Loucy (cell line): ENCODE results near the gene PTPRK.

Experiments used
- H2AFZ ChIP-seq: fragments of 200-600 bp; sonication (generic); 2 replicates; pipeline ENCODE4 v1.6.0; 2016; ENCODE audit warnings: antibody characterized with exemption, mild to moderate bottlenecking, low read length, moderate library complexity
- H3F3A ChIP-seq: fragments of 200-600 bp; 2 replicates; pipeline ENCODE4 v1.6.0; 2016; ENCODE audit warnings: antibody characterized with exemption, low read depth, mild to moderate bottlenecking
- H3K27me3 ChIP-seq: fragments of 200-600 bp; sonication (generic); 2 replicates; pipeline ENCODE4 v1.6.1; 2014; ENCODE audit warnings: low read length, mild to moderate bottlenecking; ENCODE audit not compliant: insufficient read depth, poor library complexity, severe bottlenecking
- H3K36me3 ChIP-seq: fragments of 200-600 bp; sonication (generic); 2 replicates; pipeline ENCODE4 v1.6.1; 2016; ENCODE audit warnings: low read length; ENCODE audit not compliant: insufficient read depth
- H3K4me1 ChIP-seq: fragments of 200-600 bp; sonication (generic); 2 replicates; pipeline ENCODE4 v1.5.1; 2014; ENCODE audit warnings: low read length, mild to moderate bottlenecking; ENCODE audit not compliant: insufficient read depth, poor library complexity, severe bottlenecking
- H3K4me2 ChIP-seq: fragments of 200-600 bp; sonication (generic); 2 replicates; pipeline ENCODE4 v1.6.0; 2014; ENCODE audit warnings: antibody characterized with exemption, low read length, low read depth, mild to moderate bottlenecking; ENCODE audit not compliant: poor library complexity, severe bottlenecking
- H3K4me3 ChIP-seq: fragments of 200-600 bp; sonication (generic); 2 replicates; pipeline ENCODE4 v1.5.1; 2014; ENCODE audit warnings: low read length, mild to moderate bottlenecking, mixed read lengths; ENCODE audit not compliant: poor library complexity, severe bottlenecking
- H3K79me2 ChIP-seq: fragments of 200-600 bp; sonication (generic); 2 replicates; pipeline ENCODE4 v1.6.1; 2014; ENCODE audit warnings: low read length; ENCODE audit not compliant: insufficient read depth
- H3K9ac ChIP-seq: fragments of 200-600 bp; sonication (generic); 2 replicates; pipeline ENCODE4 v1.6.0; 2014; ENCODE audit warnings: mild to moderate bottlenecking, low read depth, low read length, moderate library complexity; ENCODE audit not compliant: poor library complexity, severe bottlenecking
- H3K9me2 ChIP-seq: fragments of 200-600 bp; sonication (generic); replicated peaks from 2 replicates; pipeline ENCODE4 v1.6.1; 2016; ENCODE audit warnings: low read depth, low read length, mixed read lengths
- H3K9me3 ChIP-seq: fragments of 200-600 bp; sonication (generic); 2 replicates; pipeline ENCODE4 v1.6.1; 2014; ENCODE audit warnings: mild to moderate bottlenecking, antibody characterized with exemption, low read length, low read depth; ENCODE audit not compliant: insufficient read depth
- H4K20me1 ChIP-seq: fragments of 200-600 bp; sonication (generic); 2 replicates; pipeline ENCODE4 v1.6.0; 2014; ENCODE audit warnings: antibody characterized with exemption, low read length, mild to moderate bottlenecking; ENCODE audit not compliant: insufficient read depth, poor library complexity, severe bottlenecking
- EZH2phosphoT487 ChIP-seq: fragments of 200-600 bp; IDR thresholded peaks from 2 replicates; pipeline ENCODE4 v1.6.1; 2018; ENCODE audit warnings: antibody characterized with exemption, mild to moderate bottlenecking, moderate library complexity, borderline replicate concordance
- TF ChIP-seq, protein P1 (sequence below): fragments of 200-600 bp; sonication (generic); conservative IDR thresholded peaks from 2 replicates; pipeline ENCODE4 v1.5.1; 2014; ENCODE audit warnings: mild to moderate bottlenecking, antibody characterized with exemption, low read length

PTPRK gene

DNA sequence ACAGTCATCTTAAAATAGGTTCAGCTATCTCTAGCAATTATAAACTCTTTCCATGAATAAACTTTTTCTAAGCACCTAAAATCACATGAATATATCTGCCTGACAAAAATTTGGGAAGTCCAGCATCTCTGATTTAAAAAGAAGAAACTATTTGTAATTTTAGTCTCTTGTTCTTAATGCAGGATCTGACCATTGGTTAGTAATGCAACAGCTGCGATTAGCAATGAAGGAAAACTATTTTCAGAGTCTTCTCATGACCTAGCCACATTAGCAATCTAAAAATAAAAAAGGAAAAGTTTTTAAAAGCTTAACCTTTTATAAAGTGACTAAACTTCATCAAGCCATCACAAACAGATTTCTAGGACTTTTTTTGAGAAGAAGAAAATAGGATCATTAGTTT lies 97.5 kb downstream of the PTPRK start:
- no peaks in the 10 kb centered on the region for H3K9me3 ChIP-seq
- no peak overlapping the region for H3K4me3 ChIP-seq
- H3K4me1 ChIP-seq = no peaks in the 10 kb centered on the region
- H3F3A ChIP-seq = no peaks in the 10 kb centered on the region
- no peak overlapping the region for H3K9ac ChIP-seq
- H3K79me2 ChIP-seq = no peaks in the 10 kb centered on the region
- H3K36me3 ChIP-seq = no peaks in the 10 kb centered on the region
- no peak overlapping the region for H3K4me2 ChIP-seq
- H4K20me1 ChIP-seq = no peaks in the 10 kb centered on the region
- no peaks in the 10 kb centered on the region for H3K9me2 ChIP-seq
- no peaks in the 10 kb centered on the region for H3K27me3 ChIP-seq
- H2AFZ ChIP-seq = no peak overlapping the region
- TF ChIP-seq, protein P1, sequence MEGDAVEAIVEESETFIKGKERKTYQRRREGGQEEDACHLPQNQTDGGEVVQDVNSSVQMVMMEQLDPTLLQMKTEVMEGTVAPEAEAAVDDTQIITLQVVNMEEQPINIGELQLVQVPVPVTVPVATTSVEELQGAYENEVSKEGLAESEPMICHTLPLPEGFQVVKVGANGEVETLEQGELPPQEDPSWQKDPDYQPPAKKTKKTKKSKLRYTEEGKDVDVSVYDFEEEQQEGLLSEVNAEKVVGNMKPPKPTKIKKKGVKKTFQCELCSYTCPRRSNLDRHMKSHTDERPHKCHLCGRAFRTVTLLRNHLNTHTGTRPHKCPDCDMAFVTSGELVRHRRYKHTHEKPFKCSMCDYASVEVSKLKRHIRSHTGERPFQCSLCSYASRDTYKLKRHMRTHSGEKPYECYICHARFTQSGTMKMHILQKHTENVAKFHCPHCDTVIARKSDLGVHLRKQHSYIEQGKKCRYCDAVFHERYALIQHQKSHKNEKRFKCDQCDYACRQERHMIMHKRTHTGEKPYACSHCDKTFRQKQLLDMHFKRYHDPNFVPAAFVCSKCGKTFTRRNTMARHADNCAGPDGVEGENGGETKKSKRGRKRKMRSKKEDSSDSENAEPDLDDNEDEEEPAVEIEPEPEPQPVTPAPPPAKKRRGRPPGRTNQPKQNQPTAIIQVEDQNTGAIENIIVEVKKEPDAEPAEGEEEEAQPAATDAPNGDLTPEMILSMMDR = no peak
- TF ChIP-seq EZH2phosphoT487 = no peak

DNA sequence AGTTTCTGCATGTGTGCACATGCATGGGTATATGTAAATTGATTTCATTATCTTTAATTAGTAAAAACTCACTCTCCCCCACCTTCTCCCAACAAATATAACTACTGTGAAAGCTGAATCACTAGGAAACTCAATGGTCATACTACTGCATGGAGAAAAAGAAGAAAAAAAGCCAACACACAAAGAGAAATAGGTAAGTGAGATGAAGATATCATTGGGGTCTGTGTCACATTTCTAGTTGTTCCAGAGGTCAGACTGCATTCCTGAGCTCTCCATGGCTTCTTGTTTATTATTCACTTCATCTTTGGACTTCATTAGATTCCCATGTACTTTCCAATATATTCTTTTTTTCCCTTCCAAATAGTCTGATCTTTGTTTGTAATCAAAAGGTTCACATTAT lies 98.2 kb downstream of the PTPRK start:
- H3K27me3 ChIP-seq = no peaks in the 10 kb centered on the region
- H3K9ac ChIP-seq = no peak overlapping the region
- no peak overlapping the region for H3K4me2 ChIP-seq
- TF ChIP-seq, protein P1 = no peak
- no peak for TF ChIP-seq EZH2phosphoT487
- no peak overlapping the region for H3K4me3 ChIP-seq
- H3K4me1 ChIP-seq = no peaks in the 10 kb centered on the region
- no peaks in the 10 kb centered on the region for H3K79me2 ChIP-seq
- no peaks in the 10 kb centered on the region for H3K36me3 ChIP-seq
- no peaks in the 10 kb centered on the region for H3K9me2 ChIP-seq
- no peaks in the 10 kb centered on the region for H3K9me3 ChIP-seq
- no peak overlapping the region for H2AFZ ChIP-seq
- no peaks in the 10 kb centered on the region for H3F3A ChIP-seq
- no peaks in the 10 kb centered on the region for H4K20me1 ChIP-seq

DNA sequence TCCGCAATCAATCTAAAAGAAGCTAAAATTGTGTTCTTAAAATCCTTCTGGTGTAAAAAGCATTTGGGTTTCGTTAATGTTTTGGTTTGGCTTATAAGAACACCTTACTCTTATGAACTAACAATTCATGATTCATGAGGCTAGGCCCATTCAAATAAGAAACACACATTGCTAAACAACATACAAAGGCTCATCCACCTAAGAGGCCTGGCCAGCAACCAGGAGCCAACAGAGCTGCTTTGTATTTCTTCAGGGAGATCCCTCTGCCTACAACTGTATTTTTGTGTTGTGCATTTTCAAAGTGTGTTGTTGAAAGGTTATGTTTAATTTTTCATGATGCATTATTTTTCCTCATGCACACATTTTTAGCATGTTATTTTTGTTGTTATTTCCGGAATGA lies 98.6 kb downstream of the PTPRK start:
- no peak overlapping the region for H3K4me3 ChIP-seq
- H3K4me2 ChIP-seq = no peak overlapping the region
- H3K79me2 ChIP-seq = no peaks in the 10 kb centered on the region
- TF ChIP-seq, protein P1 = no peak
- no peak for TF ChIP-seq EZH2phosphoT487
- H3K27me3 ChIP-seq = no peaks in the 10 kb centered on the region
- H2AFZ ChIP-seq = no peak overlapping the region
- no peaks in the 10 kb centered on the region for H4K20me1 ChIP-seq
- no peaks in the 10 kb centered on the region for H3K4me1 ChIP-seq
- H3K9me3 ChIP-seq = no peaks in the 10 kb centered on the region
- no peak overlapping the region for H3K9ac ChIP-seq
- H3F3A ChIP-seq = no peaks in the 10 kb centered on the region
- H3K9me2 ChIP-seq = no peaks in the 10 kb centered on the region
- no peaks in the 10 kb centered on the region for H3K36me3 ChIP-seq
